HepG2 (cell line): Measurements from ENCODE around the gene GORASP2. TPM values are rescaled to one million over a fixed set of nuclear protein-coding genes. Genes with fewer than 3 reads are reported as not detected.

Experiments used
- CEBPB ChIP-seq: IDR thresholded peaks from 2 replicates; pipeline ENCODE4 v1.6.1; 2011; ENCODE audit warnings: low read depth, low read length, improper control_type of control experiment, borderline replicate concordance
- GTF3A ChIP-seq: sonication (generic); formaldehyde crosslinking; conservative IDR thresholded peaks from 2 replicates; pipeline ENCODE4 v1.4.0; 2020; ENCODE audit warnings: mild to moderate bottlenecking, missing genetic modification reagents
- HDAC6 ChIP-seq: fragments of 200-600 bp; sonication (generic); IDR thresholded peaks from 2 replicates; pipeline ENCODE4 v1.7.0; 2017; ENCODE audit warnings: mild to moderate bottlenecking, antibody characterized with exemption, low read length, low read depth
- HOXD1 ChIP-seq: sonication (generic); formaldehyde crosslinking; IDR thresholded peaks from 2 replicates; pipeline ENCODE4 v1.5.0; 2020; ENCODE audit warnings: missing genetic modification reagents
- KAT7 ChIP-seq: IDR thresholded peaks from 2 replicates; pipeline ENCODE4 v1.6.1; 2018; ENCODE audit warnings: borderline replicate concordance, missing compliant biosample characterization
- KDM4B ChIP-seq: sonication (generic); formaldehyde crosslinking; IDR thresholded peaks from 2 replicates; pipeline ENCODE4 v1.4.0; 2020; ENCODE audit warnings: missing genetic modification reagents
- MAFK ChIP-seq, 2 experiments: IDR thresholded peaks in 1 of 2; conservative IDR thresholded peaks in 1 of 2; 2 replicates each; pipeline ENCODE4 v1.6.1; 2011; ENCODE audit warnings: improper control_type of control experiment in 2 of 2, low read length in 2 of 2
- MBNL3 ChIP-seq: fragments of 250-450 bp; sonication (Bioruptor Pico); conservative IDR thresholded peaks from 2 replicates; pipeline ENCODE4 v1.8.0; 2022; ENCODE audit warnings: mild to moderate bottlenecking, inconsistent platforms
- MXD1 ChIP-seq: sonication (generic); formaldehyde crosslinking; IDR thresholded peaks from 2 replicates; pipeline ENCODE4 v1.4.0; 2020; ENCODE audit warnings: mild to moderate bottlenecking, missing genetic modification reagents
- NAIF1 ChIP-seq: sonication (generic); formaldehyde crosslinking; IDR thresholded peaks from 2 replicates; pipeline ENCODE4 v1.5.0; 2020; ENCODE audit warnings: mild to moderate bottlenecking, missing genetic modification reagents, borderline replicate concordance
- RNF219 ChIP-seq: sonication (generic); formaldehyde crosslinking; IDR thresholded peaks from 2 replicates; pipeline ENCODE4 v1.5.0; 2020; ENCODE audit warnings: mild to moderate bottlenecking, missing genetic modification reagents
- SKI ChIP-seq: fragments of 450-650 bp; IDR thresholded peaks from one replicate; pipeline ENCODE4 v1.6.1; 2018; ENCODE audit warnings: mild to moderate bottlenecking; ENCODE audit not compliant: partially characterized antibody
- TAF1 ChIP-seq: sonication (generic); formaldehyde crosslinking; IDR thresholded peaks from 2 replicates; pipeline ENCODE4 v1.4.0; 2020; ENCODE audit warnings: missing genetic modification reagents
- ZBTB20 ChIP-seq: sonication (generic); formaldehyde crosslinking; IDR thresholded peaks from 2 replicates; pipeline ENCODE4 v1.8.1; 2023; ENCODE audit warnings: missing genetic modification reagents, low read depth, mild to moderate bottlenecking, borderline replicate concordance
- ZBTB25 ChIP-seq: IDR thresholded peaks from 2 replicates; pipeline ENCODE4 v1.6.1; 2018; ENCODE audit warnings: missing genetic modification reagents
- ZBTB49 ChIP-seq: sonication (generic); formaldehyde crosslinking; IDR thresholded peaks from 2 replicates; pipeline ENCODE4 v1.4.0; 2020; ENCODE audit warnings: missing genetic modification reagents, borderline replicate concordance
- ZBTB7B ChIP-seq: sonication (generic); formaldehyde crosslinking; IDR thresholded peaks from 2 replicates; pipeline ENCODE4 v1.4.0; 2020; ENCODE audit warnings: missing genetic modification reagents
- ZNF251 ChIP-seq: sonication (generic); formaldehyde crosslinking; IDR thresholded peaks from 2 replicates; pipeline ENCODE4 v1.9.0; 2021; ENCODE audit warnings: mild to moderate bottlenecking, missing genetic modification reagents
- ZNF326 ChIP-seq: sonication (generic); formaldehyde crosslinking; IDR thresholded peaks from 2 replicates; pipeline ENCODE4 v1.4.0; 2020; ENCODE audit warnings: missing genetic modification reagents, borderline replicate concordance
- ZNF556 ChIP-seq: sonication (generic); formaldehyde crosslinking; IDR thresholded peaks from 2 replicates; pipeline ENCODE4 v1.4.0; 2020; ENCODE audit warnings: mild to moderate bottlenecking, missing genetic modification reagents, borderline replicate concordance
- ZNF7 ChIP-seq: IDR thresholded peaks from 2 replicates; pipeline ENCODE4 v1.6.1; 2016; ENCODE audit warnings: missing biosample characterization, missing genetic modification reagents
- ZNF709 ChIP-seq: sonication (generic); formaldehyde crosslinking; IDR thresholded peaks from 2 replicates; pipeline ENCODE4 v1.5.0; 2020; ENCODE audit warnings: mild to moderate bottlenecking, missing genetic modification reagents
- ZNF761 ChIP-seq: sonication (generic); formaldehyde crosslinking; conservative IDR thresholded peaks from 2 replicates; pipeline ENCODE4 v1.4.0; 2020; ENCODE audit warnings: mild to moderate bottlenecking, missing genetic modification reagents
- ZNF766 ChIP-seq: sonication (generic); formaldehyde crosslinking; IDR thresholded peaks from 2 replicates; pipeline ENCODE4 v1.5.0; 2020; ENCODE audit warnings: missing genetic modification reagents, borderline replicate concordance
- ZNF780A ChIP-seq: sonication (generic); formaldehyde crosslinking; IDR thresholded peaks from 2 replicates; pipeline ENCODE4 v1.8.0; 2022; ENCODE audit warnings: mild to moderate bottlenecking, missing genetic modification reagents, moderate library complexity
- polyA plus RNA-seq, 8 experiments: library from polyadenylated mRNA; depleted of rRNA in 3 of 8; stranded (reverse) in 7 of 8; unstranded in 1 of 8; fragments of >200 nt; fragmentation: Illumina TruSeq in 4 of 8; extraction: Trizol in 4 of 8; gene quantifications; 2 replicates each; pipeline versions ENCODE4 v1.2.1 to v1.2.3, GENCODE V29; 2011 to 2016; ENCODE audit warnings: low read depth in 4 of 8, missing spikeins in 1 of 8, mixed read lengths in 1 of 8; ENCODE audit not compliant: insufficient read depth in 1 of 8
- total RNA-seq, 5 experiments: library from RNA; depleted of rRNA; stranded (reverse); fragments of >200 nt; fragmentation: Illumina TruSeq; extraction: Trizol; gene quantifications; 2 replicates each; pipeline ENCODE4 v1.2.3, GENCODE V29; 2016; ENCODE audit warnings: low read depth in 1 of 5

The GORASP2 gene
- total and polyA plus RNA-seq, 2 of the 13 experiments (the other 11 are each of a cell fraction or from before 2014, with no cell fraction given) = 103 to 239 TPM

- TF ChIP-seq MXD1 (CRISPR knock-in tag) (no peak), SKI (no peak), GTF3A (CRISPR knock-in tag) (no peak), KAT7 (no peak), MAFK (conservative IDR thresholded peaks at IDR 0.05 in 1 of 2, IDR thresholded peaks at IDR 0.05 in 1 of 2; ENCODE audit: low read length in 2 of 2) (no peak), ZNF7 (CRISPR knock-in tag) (no peak), ZBTB49 (CRISPR knock-in tag) (no peak), HDAC6 (peak; percentile 52; the same call in 1 of the 2 replicates), ZNF251 (CRISPR knock-in tag) (0 out of 2 replicates have a peak, but pooled peaks have one; percentile 1), CEBPB (peak; percentile 98), ZNF761 (CRISPR knock-in tag) (no peak), ZNF766 (no peak), ZNF780A (CRISPR knock-in tag) (no peak), RNF219 (CRISPR knock-in tag) (no peak), ZBTB25 (CRISPR knock-in tag) (no peak), ZBTB7B (CRISPR knock-in tag) (no peak), TAF1 (CRISPR knock-in tag) (peak; percentile 8; the same call in 1 of the 2 replicates), ZNF556 (CRISPR knock-in tag) (no peak), ZBTB20 (CRISPR knock-in tag) (peak; percentile 61; the same call in 1 of the 2 replicates), ZNF326 (CRISPR knock-in tag) (peak; percentile 16; the same call in 1 of the 2 replicates), HOXD1 (CRISPR knock-in tag) (no peak), ZNF709 (CRISPR knock-in tag) (no peak; the same call in 1 of the 2 replicates), MBNL3 (CRISPR knock-in tag) (no peak), KDM4B (peak; percentile 41; the same call in 1 of the 2 replicates), NAIF1 (CRISPR knock-in tag) (peak; percentile 8; the same call in 1 of the 2 replicates)
Observed at GRCh38 chr2:170928036-170928823, 823 bp upstream of the GORASP2 start (continued).
